ENCODE measurements around the gene PTPRT.

DNA sequence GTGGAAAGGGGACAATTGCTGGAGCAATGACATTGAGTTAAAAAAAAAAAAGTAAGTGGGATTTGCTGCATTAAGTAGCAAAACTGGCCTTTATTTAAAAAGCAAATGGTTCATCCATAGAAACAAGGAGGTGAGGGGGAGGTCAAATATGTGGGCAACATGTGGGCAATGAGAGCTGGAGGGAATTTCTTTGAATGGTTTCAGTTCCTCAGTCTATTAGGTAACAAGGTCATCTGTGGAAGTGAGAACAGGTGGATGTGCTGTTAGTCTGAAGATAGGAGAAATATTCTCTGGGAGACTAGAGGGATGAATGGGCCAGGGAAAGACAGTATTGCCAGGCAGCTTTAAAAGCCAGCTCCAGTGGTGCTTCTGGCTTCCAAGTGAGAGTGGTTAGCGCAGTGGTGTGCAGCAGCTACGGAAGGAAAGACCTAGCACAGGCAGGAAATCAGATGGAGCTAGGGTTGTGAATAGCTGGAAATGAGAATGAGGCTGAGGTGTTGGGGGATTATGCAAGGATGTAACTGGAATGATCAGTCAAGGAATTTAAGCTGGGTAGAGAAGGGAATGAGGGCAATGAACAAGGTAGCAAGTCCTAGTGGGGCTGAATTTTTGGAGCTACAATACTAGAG lies 727.6 kb downstream of the PTPRT start:
- TF ChIP-seq, protein P1, sequence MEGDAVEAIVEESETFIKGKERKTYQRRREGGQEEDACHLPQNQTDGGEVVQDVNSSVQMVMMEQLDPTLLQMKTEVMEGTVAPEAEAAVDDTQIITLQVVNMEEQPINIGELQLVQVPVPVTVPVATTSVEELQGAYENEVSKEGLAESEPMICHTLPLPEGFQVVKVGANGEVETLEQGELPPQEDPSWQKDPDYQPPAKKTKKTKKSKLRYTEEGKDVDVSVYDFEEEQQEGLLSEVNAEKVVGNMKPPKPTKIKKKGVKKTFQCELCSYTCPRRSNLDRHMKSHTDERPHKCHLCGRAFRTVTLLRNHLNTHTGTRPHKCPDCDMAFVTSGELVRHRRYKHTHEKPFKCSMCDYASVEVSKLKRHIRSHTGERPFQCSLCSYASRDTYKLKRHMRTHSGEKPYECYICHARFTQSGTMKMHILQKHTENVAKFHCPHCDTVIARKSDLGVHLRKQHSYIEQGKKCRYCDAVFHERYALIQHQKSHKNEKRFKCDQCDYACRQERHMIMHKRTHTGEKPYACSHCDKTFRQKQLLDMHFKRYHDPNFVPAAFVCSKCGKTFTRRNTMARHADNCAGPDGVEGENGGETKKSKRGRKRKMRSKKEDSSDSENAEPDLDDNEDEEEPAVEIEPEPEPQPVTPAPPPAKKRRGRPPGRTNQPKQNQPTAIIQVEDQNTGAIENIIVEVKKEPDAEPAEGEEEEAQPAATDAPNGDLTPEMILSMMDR (tag by site-specific recombination; IDR thresholded peaks at IDR 0.05) = no peak
- no peak for TF ChIP-seq ZNF221 (tag by site-specific recombination; IDR thresholded peaks at IDR 0.05; ENCODE audit: borderline replicate concordance)
- TF ChIP-seq ZFP3 (tag by site-specific recombination; IDR thresholded peaks at IDR 0.05; ENCODE audit: low read depth) = no peak
- TF ChIP-seq ZNF214 (tag by site-specific recombination; IDR thresholded peaks at IDR 0.05; ENCODE audit: borderline replicate concordance) = no peak
- TF ChIP-seq, protein P2, sequence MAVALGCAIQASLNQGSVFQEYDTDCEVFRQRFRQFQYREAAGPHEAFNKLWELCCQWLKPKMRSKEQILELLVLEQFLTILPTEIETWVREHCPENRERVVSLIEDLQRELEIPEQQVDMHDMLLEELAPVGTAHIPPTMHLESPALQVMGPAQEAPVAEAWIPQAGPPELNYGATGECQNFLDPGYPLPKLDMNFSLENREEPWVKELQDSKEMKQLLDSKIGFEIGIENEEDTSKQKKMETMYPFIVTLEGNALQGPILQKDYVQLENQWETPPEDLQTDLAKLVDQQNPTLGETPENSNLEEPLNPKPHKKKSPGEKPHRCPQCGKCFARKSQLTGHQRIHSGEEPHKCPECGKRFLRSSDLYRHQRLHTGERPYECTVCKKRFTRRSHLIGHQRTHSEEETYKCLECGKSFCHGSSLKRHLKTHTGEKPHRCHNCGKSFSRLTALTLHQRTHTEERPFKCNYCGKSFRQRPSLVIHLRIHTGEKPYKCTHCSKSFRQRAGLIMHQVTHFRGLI (tag by site-specific recombination; IDR thresholded peaks at IDR 0.05) = no peak
- no peak for TF ChIP-seq KLF1 (tag by site-specific recombination; IDR thresholded peaks at IDR 0.05)
- no peak for TF ChIP-seq ZNF10 (tag by site-specific recombination; IDR thresholded peaks at IDR 0.05)
